ENCODE measurements around the gene SPATS2L.

DNA sequence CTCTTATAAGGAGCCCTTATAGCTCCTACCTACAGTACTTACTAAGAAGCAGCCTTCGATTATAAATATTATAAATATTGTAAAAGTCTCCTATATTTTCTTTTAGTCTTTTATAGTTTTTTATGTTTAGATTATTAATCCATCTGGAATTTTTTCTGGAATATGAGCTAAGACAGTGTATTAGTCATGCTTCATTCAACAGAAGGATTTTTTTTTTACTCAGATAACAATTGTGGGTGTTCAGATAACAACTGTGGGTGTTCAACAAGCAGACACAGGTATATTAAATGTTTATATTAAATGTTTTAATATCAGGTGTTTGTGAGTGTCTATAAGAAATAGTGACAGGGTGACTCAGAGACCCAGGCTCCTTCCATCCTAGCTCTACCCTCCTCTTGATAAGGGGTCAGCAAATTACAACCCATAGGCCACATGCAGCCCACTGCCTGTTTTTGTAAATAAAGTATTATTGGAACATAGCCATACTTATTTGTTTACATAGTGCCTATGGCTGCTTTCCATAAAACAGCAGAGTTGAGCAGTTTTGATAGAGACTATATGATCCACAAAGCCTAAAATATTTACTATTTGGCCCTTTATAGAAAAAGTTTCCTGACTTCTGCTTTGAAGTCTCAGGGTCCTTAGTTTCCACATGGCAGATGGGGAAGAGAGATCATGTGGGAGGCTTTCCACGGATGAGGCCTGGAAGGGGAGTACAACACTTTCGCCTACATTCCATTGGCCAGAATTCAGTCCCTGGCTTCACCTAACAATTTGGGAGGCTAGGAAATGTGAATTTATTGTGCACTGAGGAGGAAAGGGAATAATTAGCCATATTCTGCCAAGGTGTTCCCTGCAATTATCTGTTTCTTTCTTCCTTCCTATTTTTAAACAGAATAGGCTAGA lies 4.3 kb upstream of the SPATS2L start:
- TF ChIP-seq POLR2A (IDR thresholded peaks at IDR 0.05; ENCODE audit: low read depth, low read length), result no peak
- no peak for TF ChIP-seq POLR2AphosphoS5 (IDR thresholded peaks at IDR 0.05; ENCODE audit: low read depth, low read length)

All from GM12892 (cell line).